SJCRH30 (cell line): ENCODE data around the gene RFC2. TPM values are rescaled to one million over a fixed set of nuclear protein-coding genes. Genes with fewer than 3 reads are reported as not detected.

ENCODE experiments used
- DNase-seq, 2 experiments: peaks; one replicate each; pipeline ENCODE4 v3.0.0-alpha.2; 2015 to 2020
- H3K27ac ChIP-seq: fragments of 250-450 bp; sonication (Bioruptor Pico); 2 replicates; pipeline ENCODE4 v1.5.1; 2020; ENCODE audit warnings: mild to moderate bottlenecking, moderate library complexity
- H3K27me3 ChIP-seq: fragments of 250-450 bp; sonication (Bioruptor Pico); 2 replicates; pipeline ENCODE4 v1.5.1; 2020; ENCODE audit warnings: mild to moderate bottlenecking, moderate library complexity
- H3K36me3 ChIP-seq: fragments of 250-450 bp; sonication (Bioruptor Pico); 2 replicates; pipeline ENCODE4 v1.5.1; 2020; ENCODE audit warnings: mild to moderate bottlenecking, moderate library complexity
- H3K4me1 ChIP-seq: fragments of 250-450 bp; sonication (Bioruptor Pico); 2 replicates; pipeline ENCODE4 v1.5.1; 2020; ENCODE audit warnings: mild to moderate bottlenecking, moderate library complexity
- H3K4me3 ChIP-seq: fragments of 250-450 bp; sonication (Bioruptor Pico); 2 replicates; pipeline ENCODE4 v1.5.1; 2020; ENCODE audit warnings: mild to moderate bottlenecking, moderate library complexity
- H3K9me3 ChIP-seq: fragments of 250-450 bp; sonication (Bioruptor Pico); replicated peaks from 2 replicates; pipeline ENCODE4 v1.5.1; 2020; ENCODE audit warnings: mild to moderate bottlenecking, moderate library complexity
- total RNA-seq: library from RNA; depleted of rRNA; stranded (reverse); fragments of >200 nt; shearing (Covaris generic); gene quantifications from 2 replicates; pipeline ENCODE4 v1.2.3, GENCODE V29; 2014; rRNA removed

RFC2 gene
- total RNA-seq, 1 experiment from 2014 or later: 111 TPM

DNA sequence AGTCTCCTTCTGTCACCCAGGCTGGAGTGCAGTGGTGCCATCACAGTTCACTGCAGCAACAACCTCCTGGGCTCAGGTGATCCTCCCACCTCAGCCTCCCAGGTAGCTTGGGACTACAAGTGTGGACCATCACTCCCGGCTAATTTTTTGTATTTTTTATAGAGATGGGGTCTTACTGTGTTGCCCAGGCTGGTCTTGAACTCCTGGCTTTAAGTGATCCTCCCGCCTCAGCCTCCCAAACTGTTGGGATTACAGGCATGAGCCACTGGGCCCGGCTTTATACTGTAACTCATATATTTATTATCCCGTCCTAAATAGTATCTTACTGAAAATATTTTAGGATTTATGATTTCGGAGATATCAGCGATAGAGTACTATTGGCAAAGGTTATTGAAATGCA lies 69.2 kb downstream of the RFC2 start:
- H3K9me3 ChIP-seq: no peaks in the 10 kb centered on the region
- H3K27ac ChIP-seq: no peak overlapping the region
- H3K27me3 ChIP-seq: no peaks in the 10 kb centered on the region
- H3K4me1 ChIP-seq: peaks cover 2% of the 10 kb centered on the region
- no peak overlapping the region for H3K4me3 ChIP-seq
- no peak for DNase-seq
- H3K36me3 ChIP-seq: peaks cover 75% of the 10 kb centered on the region

DNA sequence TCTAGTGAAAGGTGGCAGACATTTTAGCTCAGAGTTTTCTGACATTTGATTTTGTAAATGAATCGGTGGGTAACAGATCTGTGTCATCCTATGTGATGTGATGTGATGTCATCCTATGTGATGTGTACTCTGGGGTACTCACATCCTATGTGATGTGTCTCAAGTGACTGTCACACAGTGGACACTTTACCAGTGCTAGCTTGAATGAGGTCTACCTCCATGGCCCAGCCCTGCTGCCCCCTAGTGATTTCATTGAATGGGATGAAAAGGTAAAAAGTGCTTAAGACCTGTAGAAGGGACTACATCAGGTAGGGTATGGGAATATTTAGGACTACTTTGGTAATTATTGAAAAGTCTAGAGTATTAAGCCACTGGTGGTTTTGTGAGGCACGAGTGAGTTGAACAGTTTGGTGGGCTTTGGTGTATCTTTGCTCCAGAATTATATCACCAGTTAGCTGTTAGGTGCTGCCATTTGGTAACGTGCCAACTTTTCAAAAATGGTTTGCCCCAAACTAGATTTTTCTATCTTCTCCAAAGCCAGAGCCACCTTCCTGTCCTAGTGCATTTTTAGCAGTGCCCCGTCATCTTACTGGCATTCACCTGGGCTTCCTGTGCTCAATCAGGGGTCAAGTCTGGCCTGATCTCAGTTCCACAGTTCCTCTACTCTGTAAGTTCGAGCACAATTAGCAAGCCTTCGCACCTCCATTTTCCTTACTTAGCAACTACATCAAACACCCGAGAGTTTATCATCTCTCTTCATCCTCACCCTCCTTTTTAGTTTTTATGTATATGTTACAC lies 70.3 kb downstream of the RFC2 start:
- peak in 1 of 2 experiments; percentile 34 for DNase-seq
- Histone ChIP-seq H3K4me3 (no peak overlapping the region), H3K4me1 (peaks cover 2% of the 10 kb centered on the region), H3K9me3 (no peaks in the 10 kb centered on the region), H3K27me3 (no peaks in the 10 kb centered on the region), H3K36me3 (peaks cover 74% of the 10 kb centered on the region), H3K27ac (no peak overlapping the region)

DNA sequence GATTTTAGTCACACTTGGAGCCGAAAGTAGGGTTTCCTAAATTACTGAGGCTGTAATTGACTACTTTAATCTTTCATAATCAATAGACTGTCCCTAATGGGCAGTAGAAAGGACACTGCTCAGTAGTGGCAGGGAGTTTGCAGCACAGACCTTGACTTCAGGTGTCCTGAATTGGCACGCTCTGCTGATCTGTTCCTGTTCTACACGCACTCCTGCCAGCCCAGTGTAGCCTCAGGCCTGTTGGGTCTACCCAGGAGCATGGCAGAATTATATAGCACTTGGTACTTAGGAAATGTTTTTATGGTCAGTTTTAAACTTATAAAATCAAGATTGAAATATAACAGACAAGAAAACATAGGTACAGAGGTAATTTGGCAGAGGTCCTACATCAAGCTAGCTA lies 71.1 kb downstream of the RFC2 start:
- DNase-seq: no peak
- peaks cover 2% of the 10 kb centered on the region for H3K4me1 ChIP-seq

DNA sequence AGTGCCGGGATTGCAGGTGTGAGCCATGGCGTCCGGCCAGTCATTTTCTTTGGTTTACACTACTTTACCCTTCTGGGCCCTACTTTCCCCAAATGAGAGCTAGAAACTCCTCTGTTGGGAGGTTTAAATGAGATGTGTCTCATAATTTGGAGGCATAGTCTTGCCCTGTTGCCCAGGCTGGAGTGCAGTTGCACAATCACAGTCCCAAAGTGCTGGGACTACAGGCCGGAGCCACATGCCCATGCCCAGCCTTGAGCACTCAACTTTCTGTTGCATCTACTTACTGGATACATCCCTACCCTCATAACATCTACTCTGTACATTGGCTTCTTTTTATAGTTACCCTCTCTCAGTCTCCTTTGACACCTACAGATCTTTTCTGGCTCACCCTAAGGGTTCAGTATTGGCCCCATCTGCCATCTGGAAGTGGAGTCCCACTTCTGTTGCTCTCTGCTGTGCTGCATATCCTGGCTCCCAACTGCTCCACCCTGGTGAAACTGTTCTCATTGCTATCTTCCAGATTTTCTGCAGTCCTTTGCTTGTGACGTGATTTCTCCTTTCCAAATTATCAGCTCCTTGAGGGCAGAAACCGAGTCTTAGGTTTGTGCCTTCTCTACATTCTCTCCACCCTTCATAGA lies 71.6 kb downstream of the RFC2 start:
- no peak overlapping the region for H3K4me3 ChIP-seq
- peaks cover 70% of the 10 kb centered on the region for H3K36me3 ChIP-seq
- DNase-seq: no peak
- peaks cover 2% of the 10 kb centered on the region for H3K4me1 ChIP-seq
- H3K9me3 ChIP-seq: no peaks in the 10 kb centered on the region
- H3K27me3 ChIP-seq: no peaks in the 10 kb centered on the region
- no peak overlapping the region for H3K27ac ChIP-seq

More for the DNA sequence above, 71.1 kb downstream of the RFC2 start:
- Histone ChIP-seq H3K36me3 (peaks cover 73% of the 10 kb centered on the region), H3K4me3 (no peak overlapping the region), H3K27ac (no peak overlapping the region), H3K9me3 (no peaks in the 10 kb centered on the region), H3K27me3 (no peaks in the 10 kb centered on the region)

DNA sequence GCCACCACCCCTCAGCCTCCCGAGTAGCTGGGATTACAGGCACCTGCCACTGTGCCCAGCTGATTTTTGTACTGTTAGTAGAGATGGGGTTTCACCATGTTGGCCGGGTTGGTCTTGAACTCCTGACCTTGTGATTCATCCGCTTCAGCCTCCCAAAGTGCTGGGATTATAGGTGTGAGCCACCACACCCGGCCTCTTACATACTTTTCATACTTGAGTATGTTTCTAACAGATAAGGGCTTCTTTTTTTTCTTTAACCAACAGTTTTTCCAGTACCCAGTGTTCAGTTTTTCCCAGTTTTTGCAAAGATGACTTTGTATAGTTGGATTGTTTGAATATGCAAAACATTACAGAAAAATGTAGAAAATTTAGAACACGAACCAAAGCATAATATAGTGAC lies 72.4 kb downstream of the RFC2 start:
- no peaks in the 10 kb centered on the region for H3K9me3 ChIP-seq
- no peak overlapping the region for H3K4me3 ChIP-seq
- no peak overlapping the region for H3K27ac ChIP-seq
- H3K4me1 ChIP-seq: peaks cover 2% of the 10 kb centered on the region
- DNase-seq: no peak
- no peaks in the 10 kb centered on the region for H3K27me3 ChIP-seq
- H3K36me3 ChIP-seq: peaks cover 68% of the 10 kb centered on the region

Other genes starting within 250 kb of the RFC2 start
- 100 and 110 TPM in 2 replicates for gene ELN, start 226.2 kb downstream of the RFC2 start, total RNA-seq
- gene LIMK1, start 170.6 kb downstream of the RFC2 start, total RNA-seq: 43.2 and 43.4 TPM in 2 replicates
- 453 and 475 TPM in 2 replicates for gene EIF4H, start 80.0 kb downstream of the RFC2 start, total RNA-seq
- 0.61 and 0.99 TPM in 2 replicates for gene LAT2, start 44.4 kb downstream of the RFC2 start, total RNA-seq
- gene CLIP2, start 35.0 kb upstream of the RFC2 start, total RNA-seq: 29.1 and 29.7 TPM in 2 replicates
- gene GTF2IRD1, start 199.5 kb upstream of the RFC2 start, total RNA-seq: 49.3 and 58.8 TPM in 2 replicates